GM18508 (cell line): ENCODE measurements around the gene DAPK3.
A peak's percentile ranks its signal among the peaks of the same experiment; 100 is the strongest.
"Not testable (repeated sequence)": the region's sequence is repeated elsewhere in the genome, so short reads cannot be mapped to it uniquely, and the experiment has no call there.

Experiments
- ATAC-seq: cut with Tn5 transposase; IDR thresholded peaks from one replicate; pipeline ENCODE4 v1.9.1; 2021; ENCODE audit warnings: moderate number of reproducible peaks; ENCODE audit not compliant: insufficient read depth, unreplicated experiment

Gene DAPK3

DNA sequence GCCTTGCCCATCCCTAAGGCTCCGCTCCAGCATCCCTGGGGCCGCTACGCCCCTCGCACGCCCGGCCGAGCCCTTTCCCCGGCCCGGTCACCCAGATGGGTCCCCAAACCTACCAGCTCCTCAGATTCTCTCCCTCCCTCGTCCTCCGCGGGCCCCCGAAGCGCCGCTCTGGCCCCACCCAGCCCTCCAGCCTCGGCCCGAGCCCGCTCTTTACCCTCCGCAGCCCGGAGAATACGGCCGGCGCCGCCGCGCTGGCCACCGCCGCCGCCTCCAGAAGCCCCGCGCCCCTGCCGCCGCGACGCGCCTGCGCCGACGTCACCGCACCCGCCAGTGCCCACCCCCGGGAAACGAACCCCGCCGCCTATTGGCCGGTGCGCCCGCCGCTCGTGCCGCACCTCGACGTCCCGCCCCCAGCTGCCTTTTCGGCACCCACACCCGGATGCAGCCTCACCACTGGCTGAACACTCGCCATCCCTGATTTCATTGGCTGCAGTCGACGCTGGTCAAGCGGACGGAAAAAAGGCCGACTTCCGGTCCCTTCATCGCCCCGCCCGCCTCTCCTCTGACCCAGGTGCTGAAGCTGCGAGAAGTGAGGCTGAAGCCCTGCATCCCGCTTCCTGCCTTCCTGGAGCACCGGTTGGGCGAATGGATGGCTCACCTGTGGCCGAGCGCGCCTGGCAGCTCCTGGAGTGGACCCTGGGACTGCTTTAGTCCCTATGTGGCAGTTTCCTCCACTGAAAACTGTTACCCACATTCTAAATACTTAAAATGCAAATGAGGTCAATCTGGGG, at the start of gene DAPK3:
Gene DAPK3 (minus strand): TSS at position 292 of the 791 bp plus-strand sequence. CDS start 1,364 bp downstream, outside the sequence.
- peak; percentile 55 for ATAC-seq

DNA sequence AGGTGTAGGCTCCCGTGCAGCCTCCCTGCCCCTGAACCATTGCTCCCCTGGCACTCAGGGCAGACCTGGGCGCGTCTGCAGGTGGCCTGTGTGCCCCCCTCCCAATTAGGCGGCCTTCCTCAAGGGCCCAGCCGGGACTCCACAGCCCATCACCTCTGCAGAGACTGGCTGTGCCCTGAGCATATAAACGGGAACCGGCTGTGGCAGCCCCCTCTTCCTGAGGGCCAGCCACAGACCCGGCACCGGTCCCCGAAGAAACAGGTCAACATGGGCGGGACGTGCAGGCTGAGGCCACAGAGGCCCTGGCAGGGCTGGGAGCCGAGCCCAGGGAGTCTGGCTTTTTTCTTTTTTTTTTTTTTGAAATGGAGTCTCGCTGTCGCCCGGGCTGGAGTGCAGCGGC, 48.7 kb upstream of the DAPK3 start:
- ATAC-seq, result no peak

DNA sequence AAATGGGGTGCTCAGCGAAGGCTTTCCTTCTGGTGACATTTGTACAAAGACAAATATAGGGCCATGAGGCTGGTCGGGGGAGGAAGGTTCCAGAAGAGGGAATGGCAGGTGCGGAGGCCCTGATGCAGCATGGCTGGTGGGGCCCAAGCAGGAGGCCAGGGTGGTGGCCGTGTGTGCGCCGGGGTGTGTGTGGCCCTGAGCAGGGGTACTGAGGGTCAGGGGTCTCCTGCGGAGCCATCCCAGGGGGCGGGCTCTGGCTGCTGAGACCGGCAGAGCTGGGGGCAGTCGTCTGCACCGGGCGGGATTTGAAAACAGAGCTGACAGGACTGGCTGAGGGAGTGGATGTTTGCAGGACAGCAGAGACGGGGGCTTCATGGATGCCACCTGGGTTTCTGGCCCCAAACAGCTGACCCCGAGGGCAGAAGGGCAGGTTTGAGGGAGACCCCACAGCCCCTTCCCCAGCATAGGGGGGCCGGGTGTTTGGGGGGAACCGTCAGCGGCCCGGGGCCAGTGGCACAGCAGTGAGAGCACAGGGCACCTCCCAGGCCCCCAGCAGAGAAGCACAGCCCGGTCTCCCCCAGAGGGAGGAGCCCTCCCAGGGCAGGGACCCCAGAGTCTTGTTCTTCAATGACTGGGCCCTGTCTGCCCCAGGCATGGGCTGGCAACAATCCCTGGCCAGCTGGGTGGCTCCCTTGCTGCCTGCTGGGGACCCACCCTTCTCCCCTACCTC, 48.0 kb upstream of the DAPK3 start:
- no peak for ATAC-seq

DNA sequence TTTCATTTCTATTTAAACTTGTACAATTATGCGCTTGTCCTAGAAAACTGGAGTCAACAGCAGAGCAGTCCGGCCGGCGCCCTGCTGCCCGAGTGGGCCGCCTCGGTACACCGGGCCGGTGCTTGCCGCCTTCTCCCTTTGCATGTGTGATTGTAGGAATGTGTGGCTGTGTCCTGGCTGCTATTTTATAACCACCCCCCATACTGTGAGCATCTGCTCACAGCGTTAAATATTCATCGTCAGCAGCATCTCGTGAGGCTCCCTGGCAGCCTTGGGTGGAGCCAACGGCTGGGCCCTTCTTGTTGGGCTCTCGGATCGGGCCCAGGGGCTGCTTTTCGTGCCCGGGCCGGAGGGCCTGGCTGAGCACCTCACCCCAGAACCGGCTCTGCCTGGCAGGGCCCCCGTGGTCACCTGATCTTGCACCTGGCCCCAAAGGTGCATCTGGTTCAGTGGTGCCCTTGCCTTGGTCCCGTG, 47.3 kb upstream of the DAPK3 start:
- no peak for ATAC-seq

DNA sequence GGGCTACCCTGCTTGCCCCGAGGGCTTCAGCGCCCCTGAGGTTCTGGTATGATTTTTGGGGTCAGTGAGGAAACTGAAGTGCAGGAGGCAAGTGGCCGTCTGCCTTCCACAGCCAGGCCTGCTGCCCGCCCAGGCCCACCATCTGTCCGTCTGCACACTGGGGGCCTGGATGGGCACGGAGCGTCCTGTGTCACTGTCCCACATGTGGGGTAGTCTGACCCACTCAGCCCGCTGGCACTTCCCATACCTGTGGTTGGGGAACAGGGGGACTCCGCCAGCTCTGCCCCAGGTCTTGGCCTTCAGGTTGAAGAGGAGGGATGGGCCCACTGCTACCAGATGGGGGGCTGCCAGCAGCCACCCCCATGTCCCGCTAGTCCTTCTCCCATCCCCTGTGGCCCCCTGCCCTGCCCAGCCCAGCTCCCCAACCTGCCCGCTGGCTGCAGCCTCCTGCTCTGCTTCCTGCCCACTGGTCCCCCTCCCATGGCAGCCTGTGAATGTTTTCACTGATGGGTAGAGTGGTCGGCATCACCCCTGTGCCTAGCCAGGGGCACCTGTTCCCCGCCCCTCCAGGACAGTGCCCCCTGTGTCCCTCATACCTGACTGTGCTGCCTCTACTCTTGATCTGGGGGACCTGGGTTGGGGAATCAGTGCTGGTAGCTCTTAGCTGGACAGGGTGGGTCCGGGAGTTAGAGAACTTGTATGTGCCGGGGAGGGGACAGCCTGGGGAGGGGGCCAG, 46.2 kb upstream of the DAPK3 start:
- ATAC-seq, result no peak

DNA sequence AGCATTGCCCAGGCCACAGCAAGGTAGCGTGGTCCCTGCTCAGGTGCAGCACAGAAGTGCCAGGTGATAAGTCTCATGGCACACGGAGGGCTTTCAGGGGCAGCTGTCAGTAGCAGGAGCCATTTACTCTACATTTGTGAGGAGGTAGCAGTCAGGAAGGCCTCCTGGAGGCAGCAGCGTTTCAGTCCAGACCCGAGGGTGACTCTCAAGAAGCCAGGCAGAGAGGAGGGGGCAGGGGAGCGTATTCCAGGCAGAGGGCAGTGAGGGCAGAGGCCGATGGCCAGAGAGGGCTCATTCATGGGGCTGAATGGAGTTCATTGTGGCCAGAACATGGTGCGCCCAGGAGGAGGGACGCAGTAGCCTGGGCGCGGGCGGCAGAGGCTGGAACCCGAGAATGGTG, 45.6 kb upstream of the DAPK3 start:
- ATAC-seq, result no peak

DNA sequence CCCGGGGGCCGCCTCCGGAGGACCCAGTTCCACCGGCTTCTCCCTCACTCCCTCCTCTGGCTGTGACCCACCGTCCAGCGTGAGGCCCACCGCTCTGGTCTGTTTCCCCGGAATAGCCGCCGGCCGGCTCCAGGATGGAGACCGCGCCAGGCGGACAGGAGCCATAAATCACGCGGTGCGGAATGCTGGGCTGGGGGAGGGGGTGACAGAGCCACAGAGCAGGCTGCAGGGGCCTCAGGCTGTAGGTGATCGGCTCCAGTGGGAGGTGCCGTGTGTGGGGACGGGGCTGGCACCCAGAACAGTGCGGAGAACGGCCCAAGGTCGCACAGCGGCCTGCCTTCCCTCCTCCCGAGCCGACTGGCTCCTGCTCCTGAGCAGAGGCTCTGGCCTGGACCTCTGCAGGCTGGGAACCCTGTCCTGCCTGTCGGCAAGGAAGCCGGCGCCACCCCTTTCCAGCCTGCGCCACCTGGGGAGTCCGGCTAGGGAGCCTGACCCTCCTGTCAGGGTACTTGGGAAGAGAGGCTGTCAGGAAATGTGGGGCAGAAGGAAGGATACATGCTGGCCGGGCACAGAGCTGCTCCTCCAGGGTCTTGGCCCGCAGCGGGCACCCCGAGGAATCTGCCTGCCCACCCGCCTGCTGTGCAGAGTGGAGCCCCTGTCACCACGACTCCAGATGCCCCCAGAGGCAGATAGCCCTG, 45.0 kb upstream of the DAPK3 start:
- no peak for ATAC-seq

DNA sequence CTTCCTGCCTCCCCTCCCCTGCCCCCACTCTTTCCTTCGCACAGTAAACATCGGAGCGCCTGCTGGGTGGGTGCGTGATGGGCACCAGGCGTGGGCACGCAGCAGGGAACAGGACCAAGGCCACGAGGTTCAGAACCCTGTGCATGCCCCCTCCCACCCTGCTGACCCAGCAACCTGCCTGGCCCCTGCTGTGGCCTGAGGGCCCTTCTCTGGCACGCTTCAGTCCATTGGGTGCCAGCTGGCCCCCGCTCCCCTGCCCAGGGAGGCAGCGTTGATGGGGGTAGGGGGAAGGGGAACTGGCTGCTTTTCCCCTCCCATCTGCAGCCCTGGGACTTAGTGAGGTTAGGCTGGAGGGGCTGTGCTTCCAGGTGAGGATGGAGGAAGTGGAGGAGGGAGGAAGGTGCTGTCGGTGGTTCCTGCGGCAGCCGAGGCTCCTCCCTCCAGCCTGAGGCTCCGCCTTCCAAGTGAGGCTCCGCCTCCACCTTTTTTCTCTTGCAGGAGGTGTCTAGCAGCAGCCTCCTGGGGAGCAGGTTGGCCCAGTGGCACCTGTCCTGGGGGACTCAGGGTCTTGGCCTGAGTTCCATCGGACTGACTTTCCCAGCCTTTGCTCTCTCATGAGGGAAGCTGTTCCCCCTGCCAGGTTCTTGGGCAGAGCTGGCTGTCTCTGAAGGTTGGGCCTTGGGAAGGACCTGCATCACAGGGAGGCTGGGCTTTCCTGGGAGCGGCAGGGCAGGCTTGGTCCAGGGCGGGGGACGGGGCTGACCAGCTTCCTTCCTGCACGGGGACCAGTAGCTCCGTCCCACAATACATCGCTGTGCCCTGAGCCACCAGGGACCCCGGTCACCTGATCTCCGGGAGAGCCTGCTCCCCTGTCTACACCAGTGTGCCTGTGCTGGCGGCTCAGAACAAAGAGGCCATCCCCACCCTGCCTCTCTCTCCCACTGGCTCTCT, 43.9 kb upstream of the DAPK3 start:
- no peak for ATAC-seq

DNA sequence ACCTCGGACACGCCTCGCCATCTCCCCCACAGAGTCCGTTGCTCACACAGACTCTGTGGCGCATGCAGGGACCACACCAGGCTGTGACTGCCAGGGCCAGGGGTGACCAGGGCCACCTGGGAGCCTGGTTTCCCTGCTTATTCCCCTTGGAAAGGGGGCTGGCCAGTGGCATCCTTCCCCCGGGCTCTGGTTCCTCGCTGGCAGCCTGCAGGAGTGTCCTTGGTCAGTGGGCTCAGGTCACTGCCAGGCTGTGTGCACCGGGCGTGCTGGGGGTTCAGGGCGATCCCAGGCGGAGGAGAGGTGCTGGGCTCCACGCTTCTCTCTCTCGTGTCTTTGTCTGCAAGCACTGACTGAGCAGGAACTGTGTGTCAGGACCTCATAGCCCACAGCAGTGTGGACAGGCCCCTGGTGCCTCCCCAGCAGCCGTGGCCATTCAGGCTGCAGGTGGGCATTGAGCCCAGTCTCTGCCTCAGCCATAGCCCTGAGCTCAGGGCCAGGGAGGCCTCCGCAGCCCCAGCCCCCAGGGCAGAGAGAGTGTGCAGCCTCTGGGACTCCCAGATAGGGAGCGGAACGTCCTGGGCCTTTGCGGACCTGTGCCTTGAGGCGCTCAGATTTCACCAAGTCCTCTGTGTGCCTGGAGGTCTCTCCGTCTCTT, 43.1 kb upstream of the DAPK3 start:
- ATAC-seq, result no peak

DNA sequence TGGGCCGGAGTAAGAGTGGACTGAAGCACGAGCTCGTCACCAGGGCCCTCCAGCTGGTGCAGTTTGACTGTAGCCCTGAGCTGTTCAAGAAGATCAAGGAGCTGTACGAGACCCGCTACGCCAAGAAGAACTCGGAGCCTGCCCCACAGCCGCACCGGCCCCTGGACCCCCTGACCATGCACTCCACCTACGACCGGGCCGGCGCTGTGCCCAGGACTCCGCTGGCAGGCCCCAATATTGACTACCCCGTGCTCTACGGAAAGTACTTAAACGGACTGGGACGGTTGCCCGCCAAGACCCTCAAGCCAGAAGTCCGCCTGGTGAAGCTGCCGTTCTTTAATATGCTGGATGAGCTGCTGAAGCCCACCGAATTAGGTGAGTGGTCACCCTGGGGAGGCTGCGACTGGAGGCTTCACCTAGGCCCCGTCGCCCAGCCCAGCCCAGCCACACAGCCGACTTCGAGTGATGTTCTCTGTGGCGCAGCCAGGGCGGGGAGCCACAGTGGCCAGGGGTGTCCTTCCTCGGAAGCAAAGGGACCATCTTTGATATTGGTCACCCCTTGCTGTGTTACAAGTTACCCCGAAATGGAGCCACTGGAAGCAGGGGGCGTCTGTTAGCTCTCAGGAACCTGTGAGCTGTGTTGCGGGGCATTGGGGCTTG, 42.2 kb upstream of the DAPK3 start:
- ATAC-seq, result no peak

DNA sequence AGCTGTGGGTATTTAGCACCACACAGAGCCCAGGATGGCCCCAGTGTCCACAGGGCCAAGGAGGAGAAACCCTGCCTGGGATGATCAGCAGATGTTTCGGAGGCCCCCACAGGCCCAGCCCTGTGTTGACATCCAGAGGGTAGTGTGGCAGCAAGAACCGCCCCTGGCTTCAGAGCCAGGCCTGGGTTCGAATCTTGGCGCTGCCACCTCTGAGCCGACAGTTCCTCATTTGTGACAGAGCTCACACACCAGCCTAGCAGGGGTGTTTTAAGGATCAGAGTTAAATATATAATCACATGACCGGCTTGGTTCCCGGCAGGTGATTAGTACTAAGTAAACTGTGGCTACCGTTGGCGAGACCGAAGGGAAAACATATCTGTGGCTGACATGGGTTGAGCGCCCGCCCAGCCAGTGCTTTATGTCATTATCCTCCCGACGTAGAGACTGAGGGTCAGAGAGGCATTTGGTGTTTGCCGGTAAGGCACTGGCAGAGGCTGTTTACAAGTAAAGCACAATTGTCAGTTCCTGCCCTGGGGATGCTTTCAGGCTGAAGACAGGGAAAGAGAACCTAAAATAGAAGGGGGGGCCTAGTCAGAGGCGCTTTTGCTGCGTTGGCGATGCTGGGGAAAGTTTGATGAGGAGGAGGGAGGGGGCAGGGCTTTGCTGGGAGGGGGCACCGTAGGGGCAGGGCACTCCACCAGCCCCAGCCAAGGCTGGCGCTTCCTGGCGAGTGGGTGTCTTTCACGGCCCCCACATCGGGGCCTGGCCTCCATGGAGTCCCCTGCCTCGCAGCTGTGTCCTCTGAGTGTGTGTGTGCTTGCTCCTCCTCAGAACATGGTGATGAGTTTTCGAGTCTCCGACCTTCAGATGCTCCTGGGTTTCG, 41.4 kb upstream of the DAPK3 start:
- no peak for ATAC-seq

DNA sequence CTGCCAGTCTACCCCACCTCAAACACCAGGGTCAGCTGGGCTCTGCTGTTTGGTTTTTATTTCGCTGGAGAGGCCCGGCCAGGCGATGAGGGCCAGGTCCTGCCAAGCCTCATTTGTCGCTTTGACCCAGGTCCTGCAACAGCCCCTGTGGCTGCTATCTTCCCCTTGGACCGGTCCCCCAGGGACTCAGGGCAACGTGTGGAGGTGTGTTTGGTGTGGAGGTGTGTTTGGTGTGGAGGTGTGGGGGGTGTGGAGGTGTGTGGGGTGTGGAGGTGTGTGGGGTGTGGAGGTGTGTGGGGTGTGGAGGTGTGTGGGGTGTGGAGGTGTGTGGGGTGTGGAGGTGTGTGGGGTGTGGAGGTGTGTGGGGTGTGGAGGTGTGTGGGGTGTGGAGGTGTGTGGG, 40.5 kb upstream of the DAPK3 start:
- not testable (repeated sequence) for ATAC-seq

DNA sequence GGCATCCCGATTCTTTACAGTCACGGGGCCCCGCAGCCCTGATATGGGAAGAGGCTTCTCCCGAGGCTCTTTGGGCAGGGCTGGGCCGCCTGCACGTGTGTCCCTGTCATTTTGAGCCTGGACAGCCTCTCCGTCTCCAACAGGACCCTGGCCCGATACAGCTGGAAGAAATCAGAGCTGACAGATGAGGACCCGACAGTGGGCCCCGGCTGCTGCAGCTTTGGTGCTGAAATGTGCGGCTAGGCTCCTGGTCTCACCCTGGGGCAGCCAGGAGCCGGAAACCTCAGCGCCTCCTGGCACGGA, 39.9 kb upstream of the DAPK3 start:
- no peak for ATAC-seq

DNA sequence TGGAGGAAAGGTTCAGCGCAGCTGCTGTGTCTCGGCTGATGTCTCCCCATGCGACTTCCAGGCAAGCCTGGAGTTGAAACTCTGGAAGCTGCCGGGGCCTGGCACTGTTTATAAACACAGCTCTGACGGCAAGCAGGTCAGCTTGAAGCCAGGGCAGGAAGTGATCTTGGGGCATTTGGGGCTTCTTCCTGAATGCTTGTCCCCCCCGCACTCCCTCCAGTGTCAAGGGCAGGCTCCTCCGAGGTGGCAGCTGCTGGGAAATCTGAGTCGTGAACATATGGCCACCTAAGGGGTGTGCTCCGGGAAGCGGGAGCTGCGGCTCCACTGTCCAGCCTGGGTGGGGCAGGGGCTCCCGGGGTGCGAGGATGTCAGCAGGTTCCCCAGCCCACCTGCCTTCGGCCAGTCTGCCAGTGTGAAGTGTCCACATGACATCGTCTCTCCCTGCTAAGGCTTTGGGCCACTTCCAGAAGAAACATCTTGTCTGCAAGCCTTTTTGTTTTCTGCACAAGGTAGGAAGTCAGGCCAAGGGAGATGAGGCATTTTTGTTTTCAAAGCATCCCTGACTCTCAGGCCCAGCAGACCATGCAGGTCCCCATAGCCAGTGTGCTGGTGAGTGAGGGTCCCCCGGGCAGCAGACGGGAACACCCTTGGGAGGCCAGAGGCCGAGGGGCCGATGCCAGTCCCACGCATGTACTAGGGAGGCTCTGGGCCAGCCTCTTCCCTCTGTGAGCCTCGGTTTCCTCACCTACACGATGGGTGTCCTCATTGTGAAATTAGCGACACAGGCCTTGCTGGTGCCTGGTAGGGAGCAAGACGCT, 39.3 kb upstream of the DAPK3 start:
- no peak for ATAC-seq

DNA sequence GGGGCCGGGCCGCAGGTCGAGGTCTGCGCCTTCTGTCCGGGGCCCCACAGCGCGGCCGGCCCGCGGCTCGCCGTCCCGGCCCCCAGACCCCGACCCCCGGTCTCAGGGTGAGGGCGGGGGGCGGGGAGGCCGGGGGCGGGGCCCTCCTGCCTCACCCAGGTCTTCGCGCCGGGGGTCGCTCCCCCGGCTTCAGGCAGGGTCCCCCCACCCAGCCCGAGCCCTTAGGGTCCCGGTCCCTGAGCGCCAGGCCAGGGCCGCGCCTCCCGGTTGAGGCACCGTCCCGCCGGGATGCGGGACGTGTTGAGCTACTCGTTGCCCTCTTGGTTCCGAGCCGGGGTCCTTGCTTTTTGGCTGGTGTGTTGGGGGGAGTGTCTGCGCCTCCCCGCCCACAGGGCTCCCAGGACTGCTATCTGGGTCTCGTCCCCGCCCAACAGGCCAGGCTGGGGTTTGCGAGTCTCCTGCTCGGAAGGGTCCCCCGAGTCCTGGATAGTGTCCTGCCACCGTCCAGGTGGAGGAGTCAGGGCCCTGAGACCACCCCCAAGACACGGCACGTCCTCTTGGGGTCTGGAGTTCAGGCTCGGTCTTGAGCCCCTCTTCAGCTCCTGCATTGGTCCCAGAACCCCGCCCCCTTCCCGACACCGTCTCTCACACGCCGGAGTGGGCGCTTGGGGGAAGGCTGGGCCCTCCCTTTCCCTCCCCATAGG, 37.1 kb upstream of the DAPK3 start:
- no peak for ATAC-seq
